Stimulated activated CD8-positive, alpha-beta memory T cell treated with anti-CD3 and anti-CD28 coated beads, Interleukin-7, amount 100 ng/mL, for 48 hours (primary cell): ENCODE measurements around the gene PRPSAP1.
"Not testable (repeated sequence)": the region's sequence is repeated elsewhere in the genome, so short reads cannot be mapped to it uniquely, and the experiment has no call there.

ENCODE experiments used
- DNase-seq, 2 donors: peaks; one replicate each; pipeline ENCODE4 v3.0.0-alpha.2; 2020; ENCODE audit warnings: low read depth in 1 of 2; ENCODE audit errors: extremely low read depth in 1 of 2

PRPSAP1 gene

DNA sequence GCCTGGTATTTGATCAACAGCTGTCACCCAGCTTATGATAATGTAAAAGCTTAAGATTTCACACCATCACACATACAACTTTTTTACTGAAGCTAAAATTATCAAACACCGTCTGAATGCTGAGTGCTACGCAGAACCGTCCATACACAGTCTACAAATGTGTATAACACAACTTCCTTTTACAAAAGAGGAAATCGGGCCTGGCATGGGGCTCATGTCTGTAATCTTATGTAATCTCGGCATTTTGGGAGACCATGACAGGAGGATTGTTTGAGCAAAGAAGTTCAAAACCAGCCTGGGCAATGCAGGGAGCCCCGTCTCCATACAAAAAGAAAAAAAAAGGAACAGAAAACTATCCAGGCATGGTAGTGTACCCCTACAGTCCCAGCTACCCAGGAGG is 26.0 kb downstream of the PRPSAP1 start:
- no peak for DNase-seq

DNA sequence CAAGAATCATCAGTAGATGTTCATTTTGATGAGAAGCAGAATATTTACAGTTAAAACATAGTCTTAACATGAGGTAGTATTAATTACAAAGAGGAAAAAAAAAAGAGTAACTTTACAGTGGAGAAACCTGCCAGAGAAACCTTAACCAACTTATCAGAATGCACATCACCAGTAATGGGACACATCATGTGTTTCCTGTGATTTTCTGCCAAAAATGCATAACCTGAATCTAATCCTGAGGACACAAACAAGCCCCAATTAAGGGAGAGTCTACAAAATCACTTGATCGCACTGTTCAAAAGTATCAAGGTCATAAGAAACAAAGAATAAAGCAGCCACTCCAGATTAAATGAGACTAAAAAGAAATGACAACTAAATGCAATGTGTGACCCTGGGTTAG is 27.4 kb downstream of the PRPSAP1 start:
- DNase-seq = no peak

DNA sequence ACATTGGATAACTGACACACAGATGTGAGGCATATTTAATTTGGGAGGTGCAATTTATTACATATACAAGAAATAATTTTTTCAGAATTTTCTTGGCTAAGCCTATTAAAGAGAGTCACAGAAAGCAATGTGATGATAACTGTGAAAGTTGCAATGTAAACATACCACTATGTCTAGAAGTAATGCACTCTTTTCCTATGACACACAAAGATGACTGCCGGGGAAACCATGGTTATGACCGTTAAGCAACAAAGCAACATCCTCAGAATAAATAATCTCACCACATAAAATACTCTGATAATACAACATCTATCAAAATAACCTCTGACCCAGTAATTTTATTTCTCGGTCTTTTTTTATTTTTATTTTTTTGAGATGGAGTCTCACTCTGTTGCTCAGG is 35.1 kb downstream of the PRPSAP1 start:
- DNase-seq = no peak

DNA sequence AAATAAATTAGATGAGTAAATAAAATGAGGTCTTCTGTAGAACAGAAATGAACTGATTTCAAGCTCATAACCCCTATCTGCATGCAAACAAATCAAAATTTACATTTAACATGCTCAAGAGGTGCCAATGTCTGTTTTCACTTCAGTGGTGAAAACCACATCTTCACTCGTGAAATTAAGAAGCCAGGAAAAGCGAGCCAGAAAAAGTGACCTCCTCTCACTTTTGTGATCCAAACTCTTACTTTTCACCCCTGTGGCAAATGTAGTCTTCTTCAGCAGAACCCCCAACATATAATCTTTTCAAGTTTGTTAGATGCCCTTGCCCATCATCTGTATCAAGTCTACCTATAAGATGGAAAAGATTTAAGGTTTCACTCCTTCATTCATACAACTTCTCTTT is 36.2 kb downstream of the PRPSAP1 start:
- DNase-seq = no peak

DNA sequence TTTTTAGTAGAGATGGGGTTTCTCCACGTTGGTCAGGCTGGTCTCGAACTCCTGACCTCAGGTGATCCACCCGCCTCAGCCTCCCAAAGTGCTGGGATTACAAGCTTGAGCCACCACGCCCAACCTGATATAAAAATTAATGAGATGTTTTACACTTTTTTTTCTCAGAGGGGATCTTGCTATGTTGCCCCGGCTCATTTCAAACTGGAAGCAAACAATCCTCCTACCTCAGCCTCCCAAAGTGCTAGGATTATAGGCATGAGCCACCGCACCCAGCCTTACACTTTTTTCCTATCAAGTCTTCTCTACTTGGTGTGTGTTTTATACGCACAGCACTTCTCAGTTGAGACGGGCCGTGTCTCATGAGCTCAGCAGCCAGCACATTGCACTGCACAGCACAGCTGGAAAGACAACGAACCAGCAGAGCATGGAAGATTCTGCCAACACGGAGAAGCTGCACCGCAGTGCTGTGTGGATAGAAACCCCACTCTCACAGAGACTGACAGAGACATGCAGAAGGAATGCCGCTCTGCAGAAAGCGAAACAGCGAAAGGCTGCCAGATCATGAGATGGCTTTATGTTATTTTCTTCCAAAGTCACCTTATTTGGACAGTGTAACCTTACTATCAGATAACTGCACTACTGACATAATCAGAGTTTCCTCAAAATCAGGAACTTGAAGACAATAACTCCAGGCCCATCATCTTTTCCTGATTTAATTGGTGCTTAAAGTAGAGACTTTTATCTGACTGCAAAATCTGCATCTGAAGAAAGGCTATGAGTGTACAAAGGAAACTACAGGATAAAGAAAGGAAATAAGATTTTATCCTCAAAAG is 39.1 kb downstream of the PRPSAP1 start:
- DNase-seq = no peak

DNA sequence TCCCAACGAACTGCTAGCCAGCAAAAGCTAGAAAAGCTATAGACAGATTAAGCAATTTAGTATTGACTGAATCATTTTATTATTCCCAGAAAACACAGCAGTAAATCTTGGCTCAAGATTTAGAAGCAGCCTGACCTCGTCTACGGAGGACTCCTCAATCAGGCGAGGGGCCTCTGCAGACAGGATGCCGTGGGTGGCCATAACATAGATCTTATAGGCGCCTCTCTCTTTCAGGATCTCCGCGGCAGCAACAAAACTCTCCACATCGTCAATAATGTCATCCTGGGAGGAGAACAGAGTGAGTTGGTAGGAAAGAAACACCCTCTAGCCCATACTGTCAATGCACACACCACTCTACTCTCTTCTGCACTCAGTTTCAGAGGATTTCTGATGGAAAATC is 41.0 kb downstream of the PRPSAP1 start:
- DNase-seq = no peak

DNA sequence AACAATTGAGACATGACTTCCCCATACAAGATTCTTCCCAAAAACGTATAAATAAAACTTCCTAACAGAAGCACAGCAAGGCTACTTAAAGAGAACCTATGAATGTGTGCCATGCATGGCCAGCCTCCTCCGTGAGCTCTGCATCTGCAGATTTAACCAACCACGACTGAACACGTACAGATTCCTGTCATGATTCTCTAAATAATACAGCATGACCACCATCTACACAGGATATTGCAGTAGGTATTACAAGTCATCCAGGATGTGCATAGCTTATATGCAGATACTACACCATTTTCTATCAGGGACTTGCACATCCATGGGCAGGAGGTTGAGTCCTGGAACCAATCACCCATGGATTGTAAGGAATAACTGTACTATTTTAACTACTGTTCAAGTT is 44.3 kb downstream of the PRPSAP1 start:
- DNase-seq = no peak

DNA sequence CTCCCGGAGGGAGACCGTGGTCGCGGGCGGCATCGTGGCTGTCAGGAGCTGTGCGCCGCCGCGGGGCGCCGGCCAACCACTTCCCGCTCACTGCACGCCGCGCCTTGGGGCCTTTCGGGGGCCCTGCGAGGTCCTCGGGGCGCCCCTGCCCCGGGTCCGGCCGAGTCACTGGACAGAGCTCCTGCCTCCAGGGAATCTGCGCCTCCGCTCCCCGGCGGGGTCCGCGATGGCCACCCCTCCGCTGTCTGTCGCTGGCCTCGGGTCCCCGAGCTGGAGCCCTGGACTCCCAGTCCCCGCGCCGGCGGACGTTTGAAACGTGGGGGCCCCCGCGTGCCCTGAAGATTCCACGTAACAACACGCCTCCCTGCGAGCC is 45.8 kb downstream of the PRPSAP1 start, which contains the start of gene QRICH2:
Gene QRICH2 (minus strand): TSS at position 311 of the 373 bp plus-strand sequence. CDS start 278 bp downstream, at position 33.
- DNase-seq = no peak

DNA sequence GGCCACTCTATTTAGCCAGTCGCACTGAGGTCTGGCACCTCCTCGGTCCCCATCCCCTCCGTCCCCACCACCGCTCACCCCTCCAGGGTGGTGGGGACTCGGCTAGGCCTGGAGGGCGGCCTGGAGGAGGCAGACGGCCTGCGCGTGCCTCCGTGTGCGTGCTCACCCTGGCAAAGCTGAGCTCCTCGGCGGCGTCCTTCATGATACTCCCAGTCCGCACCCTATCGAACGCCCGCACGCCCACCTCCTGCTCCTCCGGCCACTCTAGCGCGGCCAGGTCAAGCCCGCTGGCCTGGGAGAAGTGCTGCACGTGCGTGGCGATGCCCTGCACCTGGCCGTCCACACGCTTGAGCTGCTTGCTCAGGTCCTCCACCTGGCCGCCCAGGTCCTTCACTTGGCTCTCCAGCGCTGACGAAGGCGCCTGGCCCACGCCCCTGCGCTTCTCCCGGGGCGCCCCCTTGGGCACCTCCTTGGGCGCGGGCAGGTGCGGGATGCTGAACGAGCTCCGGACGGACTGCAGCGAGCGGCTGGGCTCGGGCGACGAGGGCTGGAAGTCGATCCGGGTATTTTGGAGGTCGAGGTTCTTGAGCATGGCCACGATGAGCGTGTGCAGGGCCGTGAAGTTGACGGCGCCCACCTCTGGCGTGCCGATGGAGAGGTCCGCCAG is 46.3 kb downstream of the PRPSAP1 start:
- no peak for DNase-seq

DNA sequence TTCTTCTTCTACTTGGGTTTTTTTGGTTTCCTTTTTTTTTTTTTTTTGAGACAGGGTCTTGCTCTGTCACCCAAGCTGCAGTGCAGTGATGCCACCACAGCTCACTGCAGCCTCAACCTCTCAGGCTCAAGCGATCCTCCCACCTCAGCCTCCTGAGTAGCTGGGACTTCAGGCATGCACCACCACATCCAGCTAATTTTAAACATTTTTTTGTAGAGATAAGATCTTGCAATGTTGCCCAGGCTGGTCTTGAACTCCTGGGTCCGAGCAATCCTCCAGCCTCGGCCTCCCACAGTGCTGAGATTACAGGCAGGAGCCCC is 48.6 kb downstream of the PRPSAP1 start:
- DNase-seq = not testable (repeated sequence)

DNA sequence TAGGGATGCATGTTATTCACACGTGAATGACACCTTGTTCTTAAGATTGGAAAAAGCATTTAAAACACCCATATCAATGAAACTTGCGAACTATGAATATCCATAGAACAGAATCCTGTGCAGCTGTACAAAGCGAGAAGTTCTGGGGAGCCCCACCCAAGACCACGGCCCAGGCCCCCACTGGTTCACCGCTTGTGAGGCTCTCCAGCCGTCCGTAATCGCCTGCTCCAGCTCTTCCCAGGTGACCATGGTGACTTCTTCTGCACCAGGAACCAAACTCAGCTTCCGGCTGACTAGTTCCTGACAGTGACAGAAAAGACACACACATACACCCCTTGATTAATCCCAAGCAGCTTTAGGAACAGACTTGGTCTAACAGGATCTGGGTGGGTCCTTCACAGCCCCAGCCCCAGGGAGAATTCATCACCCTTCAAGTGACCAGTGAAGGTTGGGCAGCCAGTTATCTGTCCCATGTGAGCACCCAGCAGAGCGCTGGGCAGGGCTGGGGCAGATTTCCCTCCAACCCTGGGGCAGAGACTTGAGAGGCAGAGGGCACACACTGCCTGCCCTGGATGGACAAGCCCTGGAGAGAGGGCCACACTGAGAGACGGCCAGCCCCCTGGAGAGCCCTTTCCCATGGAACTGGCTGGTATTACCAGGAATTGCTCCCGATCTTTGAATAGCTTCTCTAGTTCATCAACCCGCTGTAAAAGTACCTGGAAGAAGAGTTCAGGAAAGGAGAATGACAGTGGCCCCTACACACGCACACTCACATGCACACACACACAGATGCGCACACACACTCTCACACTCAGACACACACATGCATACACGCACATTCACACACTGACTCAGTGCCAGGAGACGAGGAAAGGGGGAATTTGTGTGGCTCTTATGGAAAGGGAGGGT is 49.2 kb downstream of the PRPSAP1 start:
- no peak for DNase-seq

DNA sequence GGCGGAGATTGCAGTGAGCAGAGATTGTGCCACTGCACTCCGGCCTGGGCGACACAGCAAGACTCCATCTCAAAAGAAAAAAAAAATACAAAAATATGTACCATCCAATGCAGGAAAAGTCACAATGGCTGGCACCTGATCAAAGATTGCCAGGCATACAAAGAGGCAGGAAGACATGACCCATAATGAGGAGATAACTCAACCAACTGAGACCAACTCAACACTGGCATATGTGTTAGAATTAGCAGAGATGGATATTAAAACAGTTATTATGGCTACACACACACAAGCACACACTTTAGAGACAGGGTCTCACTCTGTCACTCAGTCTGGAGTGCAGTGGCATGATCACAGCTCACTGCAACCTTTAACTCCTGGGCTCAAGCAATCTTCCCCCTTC is 56.3 kb downstream of the PRPSAP1 start:
- DNase-seq = no peak

DNA sequence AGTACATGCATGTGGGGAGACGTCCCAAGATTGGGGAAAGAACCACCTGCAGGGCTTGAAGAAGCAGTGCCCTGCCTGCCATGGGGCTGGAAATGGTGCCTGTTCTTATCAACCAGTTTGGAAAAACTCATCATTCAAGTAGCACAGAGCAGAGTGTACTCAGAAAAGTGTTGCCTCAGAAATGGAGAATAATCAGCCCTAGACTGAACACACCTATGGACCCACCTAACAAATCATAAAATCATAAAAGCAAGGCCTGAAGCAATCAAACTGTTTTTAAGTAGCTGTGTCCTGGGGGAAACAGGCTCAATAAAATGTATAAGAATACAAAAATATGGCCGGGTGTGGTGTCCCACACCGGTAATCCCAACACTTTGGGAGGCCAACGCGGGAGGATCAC is 56.8 kb downstream of the PRPSAP1 start:
- DNase-seq = no peak

DNA sequence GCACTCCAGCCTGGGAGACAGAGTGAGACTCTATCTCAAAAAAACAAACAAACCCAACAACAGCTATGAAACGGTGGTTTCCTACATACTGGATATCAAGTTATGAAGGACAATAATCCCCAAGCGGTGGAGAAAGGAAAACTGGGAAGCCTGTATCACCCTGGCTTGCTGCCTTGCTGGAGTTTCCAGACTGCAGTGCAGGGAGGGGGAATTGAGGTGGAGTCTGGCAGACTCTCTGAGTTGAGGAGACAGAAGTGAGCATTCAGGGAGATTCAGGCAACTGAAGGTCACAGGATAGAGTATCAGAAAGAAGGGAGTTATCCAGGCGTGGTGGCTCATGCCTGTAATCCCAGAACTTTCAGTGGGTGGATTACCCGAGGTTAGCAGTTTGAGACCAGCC is 57.5 kb downstream of the PRPSAP1 start:
- no peak for DNase-seq

DNA sequence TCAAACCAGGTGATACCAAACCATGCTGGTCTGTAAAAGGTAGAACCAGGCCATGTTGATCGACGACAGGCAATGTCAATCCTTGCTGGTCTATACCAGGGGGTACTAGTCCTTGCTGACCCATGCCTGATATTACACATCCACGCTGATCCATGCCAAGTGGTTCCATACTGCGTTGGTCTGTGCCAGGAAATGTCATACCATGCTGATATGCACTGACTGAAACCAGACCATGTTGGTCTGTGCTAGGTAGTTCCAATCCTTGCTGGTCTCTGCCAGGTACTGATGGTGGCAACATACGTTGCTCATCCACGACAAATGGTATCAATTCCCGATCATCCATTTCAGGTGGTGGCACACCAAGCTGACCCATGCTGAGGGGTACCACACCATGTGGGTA is 60.6 kb downstream of the PRPSAP1 start:
- no peak for DNase-seq

DNA sequence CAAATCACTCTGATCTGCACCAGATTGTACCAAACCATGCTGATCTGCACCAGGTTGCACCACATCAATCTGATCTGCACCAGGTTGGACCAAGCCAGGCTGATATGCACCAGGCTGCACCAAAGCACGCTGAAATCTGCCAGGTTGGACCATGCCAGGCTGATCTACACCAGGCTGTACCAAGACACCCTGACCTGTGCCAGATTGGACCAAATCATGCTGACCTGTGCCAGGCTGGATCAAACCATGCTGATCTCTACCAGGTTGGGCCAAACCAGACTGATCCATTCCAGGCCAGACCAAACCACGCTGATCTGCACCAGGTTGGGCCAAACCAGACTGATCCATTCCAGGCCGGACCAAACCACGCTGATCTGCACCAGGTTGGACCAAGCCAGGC is 61.1 kb downstream of the PRPSAP1 start:
- no peak for DNase-seq

DNA sequence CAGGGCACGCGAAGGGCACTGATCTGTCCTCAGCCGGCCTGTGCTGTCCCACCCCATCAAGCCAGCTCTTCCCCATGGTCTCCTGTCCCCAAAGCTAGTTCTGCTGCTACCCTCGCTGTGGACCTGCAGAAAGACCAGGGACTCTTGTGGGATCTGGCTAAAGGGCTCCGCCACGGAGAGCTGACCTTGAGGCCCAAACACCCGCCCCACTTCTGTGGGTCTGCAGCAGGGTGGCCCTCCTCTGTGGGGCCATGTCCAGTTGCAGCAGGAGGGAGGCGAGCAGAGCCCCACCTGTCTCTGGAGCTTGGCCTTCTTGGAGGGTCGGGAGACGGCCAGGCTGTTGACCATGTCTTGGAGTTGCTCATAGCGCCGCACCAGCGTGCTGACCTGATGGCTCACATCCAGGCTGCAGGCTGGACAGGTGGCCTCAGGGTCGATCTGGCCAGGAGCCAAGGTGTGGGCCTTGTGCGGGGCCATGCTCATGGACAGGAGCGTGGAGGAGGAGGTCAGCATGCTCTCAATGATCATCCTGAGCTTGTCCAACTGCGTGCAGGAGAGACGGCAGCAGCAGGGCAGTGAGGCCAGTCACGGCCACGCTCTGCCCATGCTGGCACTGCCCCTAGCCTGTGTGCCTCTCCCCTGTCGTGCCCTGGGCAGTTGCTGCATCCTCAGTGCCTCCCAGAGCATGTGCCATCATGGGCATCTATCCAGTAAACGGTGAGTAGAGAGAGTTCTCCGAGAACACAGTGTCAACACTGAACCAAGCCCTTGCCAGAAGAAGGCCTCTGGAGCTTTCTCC is 71.9 kb downstream of the PRPSAP1 start:
- DNase-seq = no peak

DNA sequence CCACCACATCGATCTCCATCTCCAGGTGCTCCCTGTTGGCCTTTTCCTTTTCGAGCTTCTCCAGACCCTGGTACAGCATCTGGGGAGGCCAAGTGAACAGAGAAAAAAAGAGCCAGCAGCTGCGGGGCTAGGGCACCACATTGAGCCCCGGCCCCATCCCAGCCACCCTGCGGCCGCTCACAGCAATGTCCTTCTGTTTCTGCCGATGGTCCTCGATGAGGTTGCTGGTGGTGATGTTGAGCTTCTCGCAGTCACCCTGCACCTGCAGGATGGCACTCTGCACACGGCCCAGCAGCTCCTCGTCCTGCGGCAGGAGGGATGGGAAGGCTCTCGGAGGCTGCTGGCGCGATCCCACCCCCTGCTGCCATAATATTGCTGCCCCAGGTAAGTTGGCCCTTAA is 73.1 kb downstream of the PRPSAP1 start:
- no peak for DNase-seq

DNA sequence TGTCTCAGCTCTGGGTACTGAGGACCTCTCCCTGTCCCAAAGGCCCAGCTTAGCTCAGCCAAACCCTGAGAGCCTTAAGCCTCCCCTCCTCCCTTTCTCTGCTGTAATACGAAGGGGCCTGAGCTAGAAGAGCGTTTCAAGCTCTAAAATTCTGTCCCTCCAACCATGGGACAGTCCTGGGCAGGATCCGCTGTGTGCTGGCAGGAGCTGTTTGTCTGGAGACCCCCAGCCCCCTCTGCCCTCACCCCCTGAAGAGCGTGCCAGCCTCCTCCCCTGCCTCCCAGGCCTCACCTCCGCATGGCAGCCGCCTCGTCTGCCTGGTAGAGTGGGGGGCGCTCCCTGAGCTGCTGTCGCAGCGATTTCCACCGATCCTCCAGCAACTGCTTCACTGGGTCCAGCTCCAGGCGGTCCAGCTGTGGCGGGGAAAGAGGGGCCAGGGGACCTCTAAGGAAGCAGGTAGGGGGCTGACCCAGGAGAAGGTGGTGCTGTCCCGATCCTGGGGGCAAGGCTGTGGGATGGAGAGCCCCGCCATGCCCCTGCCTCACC is 73.9 kb downstream of the PRPSAP1 start:
- DNase-seq = no peak

DNA sequence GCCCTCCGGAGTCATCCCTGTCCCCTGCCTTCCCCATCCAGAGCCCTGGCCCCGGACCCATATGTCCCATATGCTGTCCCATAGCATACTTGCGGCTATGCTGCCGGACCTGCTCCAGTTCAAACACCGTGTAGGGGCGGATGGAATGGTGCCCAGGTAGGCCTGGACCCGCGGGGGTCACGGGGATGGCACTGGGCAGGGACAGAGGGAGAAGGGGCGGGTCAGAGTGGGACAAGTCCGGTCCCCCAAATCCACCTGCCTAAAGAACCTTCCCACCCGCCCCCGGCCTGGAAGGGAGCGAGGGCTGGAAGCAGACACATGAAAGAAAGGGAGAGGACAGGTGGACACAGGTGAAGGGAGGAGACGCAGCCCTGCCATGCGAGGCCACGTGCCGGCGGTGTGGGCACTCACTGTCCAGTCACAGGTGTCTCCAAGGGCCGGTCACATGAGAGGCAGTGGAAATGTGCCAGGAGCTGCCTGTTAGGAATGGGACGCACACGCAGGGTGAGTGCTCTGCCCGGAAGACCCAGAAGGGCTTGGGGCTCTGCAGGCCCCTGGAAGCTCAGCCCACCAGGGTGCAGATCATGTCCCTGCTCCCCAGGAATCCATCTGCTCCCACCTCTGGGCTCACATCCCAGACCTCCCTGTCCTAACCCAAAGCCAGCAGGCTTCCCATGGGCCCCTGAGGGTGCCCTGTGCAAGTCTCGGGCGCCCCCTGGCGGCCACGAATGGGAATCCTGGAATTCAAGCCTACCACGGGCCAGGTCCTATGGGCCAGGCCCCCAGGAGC is 74.6 kb downstream of the PRPSAP1 start:
- DNase-seq = peak in 1 of 2 donors; percentile 71
